Neural cell (in vitro differentiated cells): ENCODE results near the gene RAB3A. TPM values are rescaled to one million over a fixed set of nuclear protein-coding genes. Genes with fewer than 3 reads are reported as not detected.

Experiments used
- H2AFZ ChIP-seq: fragments of 200-600, 300-800 bp; sonication (generic), shearing (Covaris generic); 2 replicates; pipeline ENCODE4 v1.6.0; 2014; ENCODE audit warnings: low read depth, mild to moderate bottlenecking, antibody characterized with exemption, low read length, moderate library complexity
- H3F3A ChIP-seq: fragments of 200-600 bp; shearing (Covaris generic); 2 replicates; pipeline ENCODE4 v1.6.1; 2016; ENCODE audit warnings: mild to moderate bottlenecking, moderate library complexity, mixed read lengths, antibody characterized with exemption, low read length; ENCODE audit not compliant: insufficient read depth, poor library complexity, severe bottlenecking
- H3K27ac ChIP-seq: fragments of 200-600, 300-800 bp; sonication (generic), shearing (Covaris generic); 2 replicates; pipeline ENCODE4 v1.5.1; 2014; ENCODE audit warnings: mild to moderate bottlenecking, low read length, moderate library complexity
- H3K27me3 ChIP-seq: fragments of 300-800, 200-600 bp; sonication (generic), shearing (Covaris generic); 2 replicates; pipeline ENCODE4 v1.6.0; 2014; ENCODE audit warnings: mild to moderate bottlenecking, low read depth, low read length, moderate library complexity; ENCODE audit not compliant: insufficient read depth
- H3K36me3 ChIP-seq: fragments of 300-800, 200-600 bp; sonication (generic), shearing (Covaris generic); 2 replicates; pipeline ENCODE4 v1.5.1; 2014; ENCODE audit warnings: mild to moderate bottlenecking, antibody characterized with exemption, low read length, moderate library complexity; ENCODE audit not compliant: insufficient read depth
- H3K4me2 ChIP-seq: fragments of 300-800, 200-600 bp; sonication (generic), shearing (Covaris generic); 2 replicates; pipeline ENCODE4 v1.6.0; 2014; ENCODE audit warnings: mild to moderate bottlenecking, low read length
- H3K4me3 ChIP-seq: fragments of 300-800, 200-600 bp; sonication (generic), shearing (Covaris generic); 2 replicates; pipeline ENCODE4 v1.5.1; 2014; ENCODE audit warnings: mild to moderate bottlenecking, low read length, moderate library complexity
- H3K79me2 ChIP-seq: fragments of 200-600 bp; shearing (Covaris generic); replicated peaks from 2 replicates; pipeline ENCODE4 v1.6.0; 2014; ENCODE audit warnings: mild to moderate bottlenecking, low read length, moderate library complexity; ENCODE audit not compliant: insufficient read depth
- H3K9ac ChIP-seq: fragments of 300-800, 200-600 bp; sonication (generic), shearing (Covaris generic); 2 replicates; pipeline ENCODE4 v1.6.1; 2016; ENCODE audit warnings: mild to moderate bottlenecking, low read length, mixed read lengths
- H3K9me2 ChIP-seq: fragments of 200-600 bp; shearing (Covaris generic); 2 replicates; pipeline ENCODE4 v1.6.1; 2016; ENCODE audit warnings: mild to moderate bottlenecking, low read length, mixed read lengths; ENCODE audit not compliant: insufficient read depth
- H3K9me3 ChIP-seq: fragments of 200-600, 300-800 bp; sonication (generic), shearing (Covaris generic); 2 replicates; pipeline ENCODE4 v1.6.1; 2016; ENCODE audit warnings: mild to moderate bottlenecking, mixed run types, low read length, moderate library complexity, mixed read lengths
- H4K20me1 ChIP-seq: fragments of 200-600 bp; shearing (Covaris generic); 2 replicates; pipeline ENCODE4 v1.6.1; 2016; ENCODE audit warnings: mild to moderate bottlenecking, mixed run types; ENCODE audit not compliant: insufficient read depth
- CTCF ChIP-seq: fragments of 450-650 bp; IDR thresholded peaks from 2 replicates; pipeline ENCODE4 v1.5.1; 2014; ENCODE audit warnings: antibody characterized with exemption, mild to moderate bottlenecking, moderate library complexity; ENCODE audit not compliant: poor library complexity, severe bottlenecking
- EP300 ChIP-seq: fragments of 450-650 bp; conservative IDR thresholded peaks from 2 replicates; pipeline ENCODE4 v1.6.1; 2014; ENCODE audit warnings: antibody characterized with exemption, mild to moderate bottlenecking, moderate library complexity; ENCODE audit not compliant: poor library complexity, severe bottlenecking
- EZH2 ChIP-seq: fragments of 200-600, 300-800 bp; shearing (Covaris generic), sonication (generic); IDR thresholded peaks from 2 replicates; pipeline ENCODE4 v1.6.1; 2014; ENCODE audit warnings: antibody characterized with exemption, low read length, borderline replicate concordance, mild to moderate bottlenecking; ENCODE audit not compliant: insufficient read depth, poor library complexity, severe bottlenecking
- MXI1 ChIP-seq: fragments of 450-650 bp; conservative IDR thresholded peaks from 2 replicates; pipeline ENCODE4 v1.6.1; 2014; ENCODE audit warnings: antibody characterized with exemption, mild to moderate bottlenecking; ENCODE audit not compliant: poor library complexity, severe bottlenecking
- POLR2AphosphoS5 ChIP-seq: IDR thresholded peaks from 2 replicates; pipeline ENCODE4 v1.6.1; 2012
- RAD21 ChIP-seq: fragments of 450-650 bp; conservative IDR thresholded peaks from 2 replicates; pipeline ENCODE4 v1.6.1; 2014; ENCODE audit warnings: antibody characterized with exemption, mild to moderate bottlenecking, moderate library complexity
- REST ChIP-seq: IDR thresholded peaks from 2 replicates; pipeline ENCODE4 v1.6.1; 2012; ENCODE audit warnings: borderline replicate concordance
- SMC3 ChIP-seq: fragments of 450-650 bp; conservative IDR thresholded peaks from 2 replicates; pipeline ENCODE4 v1.6.1; 2014; ENCODE audit warnings: antibody characterized with exemption, mild to moderate bottlenecking, moderate library complexity; ENCODE audit not compliant: poor library complexity
- TAF1 ChIP-seq: IDR thresholded peaks from 2 replicates; pipeline ENCODE4 v1.6.1; 2012; ENCODE audit warnings: low read depth
- polyA plus RNA-seq: library from polyadenylated mRNA; depleted of rRNA; stranded (reverse); fragments of >200 nt; gene quantifications from 2 replicates; pipeline ENCODE4 v1.2.3, GENCODE V29; 2014

The RAB3A gene
- polyA plus RNA-seq, 1 donor from 2014 or later = 32.3 TPM

- no peak overlapping the region for H3K9ac ChIP-seq
- H3K36me3 ChIP-seq = no peaks in the 10 kb centered on the region
- TF ChIP-seq CTCF (peak; percentile 58), REST (no peak), POLR2AphosphoS5 (no peak)
- H3K4me2 ChIP-seq = no peak overlapping the region
- H4K20me1 ChIP-seq = no peaks in the 10 kb centered on the region
- no peaks in the 10 kb centered on the region for H3K27me3 ChIP-seq
- no peak overlapping the region for H3K4me3 ChIP-seq
- no peaks in the 10 kb centered on the region for H3K79me2 ChIP-seq
- H3K9me3 ChIP-seq = no peaks in the 10 kb centered on the region
- H3K9me2 ChIP-seq = no peaks in the 10 kb centered on the region
- no peaks in the 10 kb centered on the region for H3F3A ChIP-seq
- no peak overlapping the region for H2AFZ ChIP-seq
- no peak overlapping the region for H3K27ac ChIP-seq
Measured at GRCh38 chr19:18160971-18161635, 42.7 kb downstream of the RAB3A start.

GRCh38 chr19:18160493-18160970, 43.3 kb downstream of the RAB3A start:
- Histone ChIP-seq H2AFZ (no peak overlapping the region), H3K27ac (no peak overlapping the region), H3K4me3 (no peak overlapping the region)

More at GRCh38 chr19:18160493-18160970, 43.3 kb downstream of the RAB3A start:
- H3F3A ChIP-seq = no peaks in the 10 kb centered on the region
- H3K4me2 ChIP-seq = no peak overlapping the region
- no peaks in the 10 kb centered on the region for H3K36me3 ChIP-seq
- TF ChIP-seq EZH2 (no peak), REST (no peak), MXI1 (no peak), RAD21 (no peak), TAF1 (no peak), POLR2AphosphoS5 (no peak), CTCF (no peak), SMC3 (no peak), EP300 (no peak)
- no peaks in the 10 kb centered on the region for H3K79me2 ChIP-seq
- no peaks in the 10 kb centered on the region for H3K9me2 ChIP-seq
- H3K9me3 ChIP-seq = no peaks in the 10 kb centered on the region
- H3K27me3 ChIP-seq = no peaks in the 10 kb centered on the region
- H4K20me1 ChIP-seq = no peaks in the 10 kb centered on the region
- H3K9ac ChIP-seq = no peak overlapping the region
